Measurements from ENCODE around the gene ZDHHC1.
"Not testable (repeated sequence)": the region's sequence is repeated elsewhere in the genome, so short reads cannot be mapped to it uniquely, and the experiment has no call there.

Gene ZDHHC1

GRCh38 chr16:67431775-67432505 lies 15.7 kb upstream of the ZDHHC1 start:
- DNase-seq (ENCODE audit: low read depth in 1 of 2, low spot score in 1 of 2): no peak

GRCh38 chr16:67430977-67431774 lies 14.9 kb upstream of the ZDHHC1 start, which contains the start of gene HSD11B2:
Gene HSD11B2 (plus strand): TSS chr16:67431121. CDS start chr16:67431249, 128 bp downstream.
- no peak for DNase-seq (ENCODE audit: low read depth in 1 of 2, low spot score in 1 of 2)

- DNase-seq (ENCODE audit: low read depth in 1 of 2, low spot score in 1 of 2): no peak
Measured at GRCh38 chr16:67430504-67430976, 14.3 kb upstream of the ZDHHC1 start.

- DNase-seq (ENCODE audit: low read depth in 1 of 2, low spot score in 1 of 2): no peak
Measured at GRCh38 chr16:67429799-67430503, 13.7 kb upstream of the ZDHHC1 start.

- no peak for DNase-seq (ENCODE audit: low read depth in 1 of 2, low spot score in 1 of 2)
Measured at GRCh38 chr16:67429053-67429798, 12.9 kb upstream of the ZDHHC1 start.

- peak in 1 of 2 donors; percentile 25 for DNase-seq (ENCODE audit: low read depth in 1 of 2, low spot score in 1 of 2)
Measured at GRCh38 chr16:67428146-67428731, 12.0 kb upstream of the ZDHHC1 start.

GRCh38 chr16:67426950-67427349 lies 10.7 kb upstream of the ZDHHC1 start:
- DNase-seq (ENCODE audit: low read depth in 1 of 2, low spot score in 1 of 2): no peak

GRCh38 chr16:67426022-67426421 lies 9.7 kb upstream of the ZDHHC1 start:
- no peak for DNase-seq (ENCODE audit: low read depth in 1 of 2, low spot score in 1 of 2)

GRCh38 chr16:67425580-67425979 lies 9.3 kb upstream of the ZDHHC1 start:
- DNase-seq (ENCODE audit: low read depth in 1 of 2, low spot score in 1 of 2): no peak

GRCh38 chr16:67425061-67425460 lies 8.8 kb upstream of the ZDHHC1 start:
- no peak for DNase-seq (ENCODE audit: low read depth in 1 of 2, low spot score in 1 of 2)

GRCh38 chr16:67424261-67424615 lies 8.0 kb upstream of the ZDHHC1 start:
- DNase-seq (ENCODE audit: low read depth in 1 of 2, low spot score in 1 of 2): no peak

- no peak for DNase-seq (ENCODE audit: low read depth in 1 of 2, low spot score in 1 of 2)
Measured at GRCh38 chr16:67423611-67424260, 7.5 kb upstream of the ZDHHC1 start.

- DNase-seq (ENCODE audit: low read depth in 1 of 2, low spot score in 1 of 2): no peak
Measured at GRCh38 chr16:67423015-67423414, 6.7 kb upstream of the ZDHHC1 start.

GRCh38 chr16:67421030-67421429 lies 4.8 kb upstream of the ZDHHC1 start:
- DNase-seq (ENCODE audit: low read depth in 1 of 2, low spot score in 1 of 2): no peak

- no peak for DNase-seq (ENCODE audit: low read depth in 1 of 2, low spot score in 1 of 2)
Measured at GRCh38 chr16:67419931-67420330, 3.7 kb upstream of the ZDHHC1 start.

- DNase-seq (ENCODE audit: low read depth in 1 of 2, low spot score in 1 of 2): no peak
Measured at GRCh38 chr16:67419502-67419901, 3.2 kb upstream of the ZDHHC1 start.

- DNase-seq (ENCODE audit: low read depth in 1 of 2, low spot score in 1 of 2): no peak
Measured at GRCh38 chr16:67417333-67418061, 1.2 kb upstream of the ZDHHC1 start.

- DNase-seq (ENCODE audit: low read depth in 1 of 2, low spot score in 1 of 2): not testable (repeated sequence)
Measured at GRCh38 chr16:67415421-67415820, 856 bp downstream of the ZDHHC1 start.
